ENCODE data around the gene THRB. TPM values are rescaled to one million over a fixed set of nuclear protein-coding genes. Genes with fewer than 3 reads are reported as not detected.
A peak's percentile ranks its signal among the peaks of the same experiment; 100 is the strongest.

Gene THRB
- total and polyA plus RNA-seq, 2 experiments from 2014 or later: 0.49 to 0.57 TPM

GRCh38 chr3:24270744-24271143, 223.9 kb downstream of the THRB start:
- H3K9me3 ChIP-seq (ENCODE audit: low read depth): no peaks in the 10 kb centered on the region
- no peaks in the 10 kb centered on the region for H3K36me3 ChIP-seq
- no peak overlapping the region for H3K4me3 ChIP-seq
- H3K4me1 ChIP-seq (ENCODE audit: low read depth): no peaks in the 10 kb centered on the region
- TF ChIP-seq CTCF (IDR thresholded peaks at IDR 0.05; ENCODE audit: low read depth, low read length): no peak
- DNase-seq (ENCODE audit: low read depth in 1 of 2, low spot score in 1 of 2): no peak
- H3K27ac ChIP-seq: no peak overlapping the region
- peaks cover 5% of the 10 kb centered on the region for H3K27me3 ChIP-seq

GRCh38 chr3:24270204-24270691, 224.4 kb downstream of the THRB start:
- no peak for TF ChIP-seq CTCF (IDR thresholded peaks at IDR 0.05; ENCODE audit: low read depth, low read length)
- no peaks in the 10 kb centered on the region for H3K4me1 ChIP-seq (ENCODE audit: low read depth)
- no peaks in the 10 kb centered on the region for H3K9me3 ChIP-seq (ENCODE audit: low read depth)
- DNase-seq (ENCODE audit: low read depth in 1 of 2, low spot score in 1 of 2): no peak
- no peak overlapping the region for H3K27ac ChIP-seq
- no peaks in the 10 kb centered on the region for H3K36me3 ChIP-seq
- H3K27me3 ChIP-seq: peaks cover 1% of the 10 kb centered on the region
- no peak overlapping the region for H3K4me3 ChIP-seq

- no peak overlapping the region for H3K4me3 ChIP-seq
- peak; percentile 82 for TF ChIP-seq CTCF (IDR thresholded peaks at IDR 0.05; ENCODE audit: low read depth, low read length)
- H3K9me3 ChIP-seq (ENCODE audit: low read depth): no peaks in the 10 kb centered on the region
- no peaks in the 10 kb centered on the region for H3K27me3 ChIP-seq
- no peak overlapping the region for H3K27ac ChIP-seq
- H3K36me3 ChIP-seq: no peaks in the 10 kb centered on the region
- peak; percentile 48 to 72 for DNase-seq (ENCODE audit: low read depth in 1 of 2, low spot score in 1 of 2)
- no peaks in the 10 kb centered on the region for H3K4me1 ChIP-seq (ENCODE audit: low read depth)
Observed at GRCh38 chr3:24264748-24265158, 229.9 kb downstream of the THRB start.

GRCh38 chr3:24264011-24264410, 230.6 kb downstream of the THRB start:
- Histone ChIP-seq H3K4me1 (ENCODE audit: low read depth) (no peaks in the 10 kb centered on the region), H3K9me3 (ENCODE audit: low read depth) (no peaks in the 10 kb centered on the region), H3K27ac (no peak overlapping the region), H3K27me3 (no peaks in the 10 kb centered on the region), H3K4me3 (no peak overlapping the region), H3K36me3 (no peaks in the 10 kb centered on the region)
- no peak for DNase-seq (ENCODE audit: low read depth in 1 of 2, low spot score in 1 of 2)
- no peak for TF ChIP-seq CTCF (IDR thresholded peaks at IDR 0.05; ENCODE audit: low read depth, low read length)

GRCh38 chr3:24263069-24263668, 231.5 kb downstream of the THRB start:
- H3K4me3 ChIP-seq: no peak overlapping the region
- no peak overlapping the region for H3K27ac ChIP-seq
- H3K27me3 ChIP-seq: no peaks in the 10 kb centered on the region
- no peaks in the 10 kb centered on the region for H3K9me3 ChIP-seq (ENCODE audit: low read depth)
- H3K36me3 ChIP-seq: no peaks in the 10 kb centered on the region
- DNase-seq (ENCODE audit: low read depth in 1 of 2, low spot score in 1 of 2): no peak
- H3K4me1 ChIP-seq (ENCODE audit: low read depth): no peaks in the 10 kb centered on the region
- no peak for TF ChIP-seq CTCF (IDR thresholded peaks at IDR 0.05; ENCODE audit: low read depth, low read length)
